Measurements from ENCODE around the gene CDH9.
"Not testable (repeated sequence)": the region's sequence is repeated elsewhere in the genome, so short reads cannot be mapped to it uniquely, and the experiment has no call there.

CDH9 gene

GRCh38 chr5:26872337-26872736, 166.0 kb downstream of the CDH9 start:
- no peak overlapping the region for H3K27ac ChIP-seq
- TF ChIP-seq CTCF (conservative IDR thresholded peaks at IDR 0.05), result no peak
- no peak for TF ChIP-seq ZFX (IDR thresholded peaks at IDR 0.05)

GRCh38 chr5:26869781-26870180, 168.6 kb downstream of the CDH9 start:
- no peak overlapping the region for H3K27ac ChIP-seq
- TF ChIP-seq ZFX (IDR thresholded peaks at IDR 0.05) (no peak), CTCF (conservative IDR thresholded peaks at IDR 0.05) (no peak)

GRCh38 chr5:26868504-26868903, 169.9 kb downstream of the CDH9 start:
- TF ChIP-seq CTCF (conservative IDR thresholded peaks at IDR 0.05) (no peak), ZFX (IDR thresholded peaks at IDR 0.05) (no peak)
- H3K27ac ChIP-seq, result no peak overlapping the region

GRCh38 chr5:26864061-26864460, 174.3 kb downstream of the CDH9 start:
- TF ChIP-seq CTCF (conservative IDR thresholded peaks at IDR 0.05), result no peak
- TF ChIP-seq ZFX (IDR thresholded peaks at IDR 0.05), result no peak
- no peak overlapping the region for H3K27ac ChIP-seq

GRCh38 chr5:26856238-26856637, 182.1 kb downstream of the CDH9 start:
- H3K27ac ChIP-seq, result no peak overlapping the region
- no peak for TF ChIP-seq CTCF (conservative IDR thresholded peaks at IDR 0.05)
- no peak for TF ChIP-seq ZFX (IDR thresholded peaks at IDR 0.05)

GRCh38 chr5:26852450-26852849, 185.9 kb downstream of the CDH9 start:
- H3K27ac ChIP-seq, result not testable (repeated sequence)

- no peak overlapping the region for H3K27ac ChIP-seq
- TF ChIP-seq ZFX (IDR thresholded peaks at IDR 0.05) (no peak), CTCF (conservative IDR thresholded peaks at IDR 0.05) (peak; percentile 5; the same call in 1 of the 2 replicates)
Observed at GRCh38 chr5:26847041-26847736, 191.2 kb downstream of the CDH9 start.

- TF ChIP-seq ZFX (IDR thresholded peaks at IDR 0.05), result no peak
- no peak for TF ChIP-seq CTCF (conservative IDR thresholded peaks at IDR 0.05)
- H3K27ac ChIP-seq, result no peak overlapping the region
Observed at GRCh38 chr5:26843677-26844076, 194.7 kb downstream of the CDH9 start.

Measured in C4-2B (cell line).